ENCODE results near the gene SYNE3.

DNA sequence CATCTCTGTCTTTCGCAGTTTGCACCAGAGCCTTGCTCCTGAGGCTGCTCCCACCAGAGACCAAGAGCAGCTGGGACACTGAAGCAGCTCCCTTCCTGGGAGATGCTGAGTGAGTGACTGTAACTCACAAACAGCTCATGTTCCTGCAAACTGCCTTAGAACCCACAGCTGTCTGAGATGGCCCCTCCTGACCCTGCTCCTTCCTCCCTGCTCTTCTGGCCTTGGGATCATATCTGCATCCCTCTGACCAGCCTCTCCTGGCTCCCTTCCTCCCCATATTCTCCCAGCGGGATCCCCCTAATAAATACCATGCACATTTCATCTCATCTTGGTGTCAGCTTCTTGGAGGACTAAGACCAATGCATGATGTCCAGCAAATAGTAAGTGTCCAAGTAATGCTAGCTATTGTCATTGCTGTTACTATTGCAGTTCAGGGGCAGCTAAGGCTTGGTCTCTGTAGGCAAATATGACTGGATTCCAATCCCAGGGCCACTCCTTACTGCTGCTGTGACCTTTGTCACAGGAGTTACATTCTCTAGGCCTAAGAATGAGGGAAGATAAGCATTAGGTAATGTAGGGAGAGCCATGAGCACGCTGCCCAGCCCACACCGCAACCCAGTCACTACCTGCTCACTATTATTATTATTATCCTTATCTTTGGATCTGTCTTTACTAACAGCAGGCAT, 47.9 kb downstream of the SYNE3 start:
- TF ChIP-seq, protein P1, sequence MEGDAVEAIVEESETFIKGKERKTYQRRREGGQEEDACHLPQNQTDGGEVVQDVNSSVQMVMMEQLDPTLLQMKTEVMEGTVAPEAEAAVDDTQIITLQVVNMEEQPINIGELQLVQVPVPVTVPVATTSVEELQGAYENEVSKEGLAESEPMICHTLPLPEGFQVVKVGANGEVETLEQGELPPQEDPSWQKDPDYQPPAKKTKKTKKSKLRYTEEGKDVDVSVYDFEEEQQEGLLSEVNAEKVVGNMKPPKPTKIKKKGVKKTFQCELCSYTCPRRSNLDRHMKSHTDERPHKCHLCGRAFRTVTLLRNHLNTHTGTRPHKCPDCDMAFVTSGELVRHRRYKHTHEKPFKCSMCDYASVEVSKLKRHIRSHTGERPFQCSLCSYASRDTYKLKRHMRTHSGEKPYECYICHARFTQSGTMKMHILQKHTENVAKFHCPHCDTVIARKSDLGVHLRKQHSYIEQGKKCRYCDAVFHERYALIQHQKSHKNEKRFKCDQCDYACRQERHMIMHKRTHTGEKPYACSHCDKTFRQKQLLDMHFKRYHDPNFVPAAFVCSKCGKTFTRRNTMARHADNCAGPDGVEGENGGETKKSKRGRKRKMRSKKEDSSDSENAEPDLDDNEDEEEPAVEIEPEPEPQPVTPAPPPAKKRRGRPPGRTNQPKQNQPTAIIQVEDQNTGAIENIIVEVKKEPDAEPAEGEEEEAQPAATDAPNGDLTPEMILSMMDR (IDR thresholded peaks at IDR 0.05), result no peak
- TF ChIP-seq POLR2AphosphoS5 (IDR thresholded peaks at IDR 0.05; ENCODE audit: low read depth, low read length), result no peak
- TF ChIP-seq, protein P2, sequence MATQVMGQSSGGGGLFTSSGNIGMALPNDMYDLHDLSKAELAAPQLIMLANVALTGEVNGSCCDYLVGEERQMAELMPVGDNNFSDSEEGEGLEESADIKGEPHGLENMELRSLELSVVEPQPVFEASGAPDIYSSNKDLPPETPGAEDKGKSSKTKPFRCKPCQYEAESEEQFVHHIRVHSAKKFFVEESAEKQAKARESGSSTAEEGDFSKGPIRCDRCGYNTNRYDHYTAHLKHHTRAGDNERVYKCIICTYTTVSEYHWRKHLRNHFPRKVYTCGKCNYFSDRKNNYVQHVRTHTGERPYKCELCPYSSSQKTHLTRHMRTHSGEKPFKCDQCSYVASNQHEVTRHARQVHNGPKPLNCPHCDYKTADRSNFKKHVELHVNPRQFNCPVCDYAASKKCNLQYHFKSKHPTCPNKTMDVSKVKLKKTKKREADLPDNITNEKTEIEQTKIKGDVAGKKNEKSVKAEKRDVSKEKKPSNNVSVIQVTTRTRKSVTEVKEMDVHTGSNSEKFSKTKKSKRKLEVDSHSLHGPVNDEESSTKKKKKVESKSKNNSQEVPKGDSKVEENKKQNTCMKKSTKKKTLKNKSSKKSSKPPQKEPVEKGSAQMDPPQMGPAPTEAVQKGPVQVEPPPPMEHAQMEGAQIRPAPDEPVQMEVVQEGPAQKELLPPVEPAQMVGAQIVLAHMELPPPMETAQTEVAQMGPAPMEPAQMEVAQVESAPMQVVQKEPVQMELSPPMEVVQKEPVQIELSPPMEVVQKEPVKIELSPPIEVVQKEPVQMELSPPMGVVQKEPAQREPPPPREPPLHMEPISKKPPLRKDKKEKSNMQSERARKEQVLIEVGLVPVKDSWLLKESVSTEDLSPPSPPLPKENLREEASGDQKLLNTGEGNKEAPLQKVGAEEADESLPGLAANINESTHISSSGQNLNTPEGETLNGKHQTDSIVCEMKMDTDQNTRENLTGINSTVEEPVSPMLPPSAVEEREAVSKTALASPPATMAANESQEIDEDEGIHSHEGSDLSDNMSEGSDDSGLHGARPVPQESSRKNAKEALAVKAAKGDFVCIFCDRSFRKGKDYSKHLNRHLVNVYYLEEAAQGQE (IDR thresholded peaks at IDR 0.05; ENCODE audit: insufficient read depth in 1 of 2, low read depth in 2 of 2, low read length in 1 of 2), result no peak
